SK-N-SH (cell line): ENCODE measurements around the gene PPP5C. TPM values are rescaled to one million over a fixed set of nuclear protein-coding genes. Genes with fewer than 3 reads are reported as not detected.

ENCODE experiments used
- CTCF ChIA-PET: fragments of 300-600, 350-600 bp; formaldehyde crosslinking; extraction: SDS; loops from one replicate; lab custom pipeline; 2021; lab: Yijun Ruan, JAX
- POLR2A ChIA-PET: fragments of 350-600 bp; sonication (Branson Sonifier 250); formaldehyde crosslinking; extraction: SDS; loops from one replicate; lab custom pipeline; 2020; ENCODE audit warnings: antibody characterized with exemption, inconsistent platforms; lab: Yijun Ruan, JAX
- DNase-seq: peaks from one replicate; pipeline ENCODE4 v3.0.0; 2012
- H2AFZ ChIP-seq: fragments of 200-600 bp; sonication (generic); 2 replicates; pipeline ENCODE4 v1.8.1; 2016; ENCODE audit warnings: antibody characterized with exemption, mild to moderate bottlenecking, low read depth
- H3F3A ChIP-seq: fragments of 200-600 bp; sonication (generic); replicated peaks from 2 replicates; pipeline ENCODE3; 2016; ENCODE audit warnings: antibody characterized with exemption, mild to moderate bottlenecking; ENCODE audit not compliant: insufficient read depth
- H3K27ac ChIP-seq, 2 experiments: fragments of 200-500 bp in 1 of 2; fragments of 200-600 bp in 1 of 2; sonication (Bioruptor generic) in 1 of 2; sonication (generic), shearing (Covaris generic) in 1 of 2; 2 replicates each; pipeline versions ENCODE4 v1.5.1 to v1.6.1; 2014 to 2016; ENCODE audit warnings: low read depth in 2 of 2, inconsistent platforms in 1 of 2, low read length in 1 of 2, mild to moderate bottlenecking in 1 of 2, mixed read lengths in 1 of 2
- H3K27me3 ChIP-seq: fragments of 200-600 bp; sonication (generic), shearing (Covaris generic); 2 replicates; pipeline ENCODE4 v1.6.1; 2016; ENCODE audit warnings: mixed run types; ENCODE audit not compliant: insufficient read depth
- H3K36me3 ChIP-seq, 2 experiments: fragments of 200-500 bp in 1 of 2; fragments of 200-600 bp in 1 of 2; sonication (Bioruptor generic) in 1 of 2; sonication (generic) in 1 of 2; replicated peaks in 1 of 2; 2 replicates each; pipeline versions ENCODE3 to v1.5.1; 2014 to 2016; ENCODE audit warnings: low read length in 1 of 2, mild to moderate bottlenecking in 1 of 2; ENCODE audit not compliant: insufficient read depth in 2 of 2, control insufficient read depth in 1 of 2
- H3K4me1 ChIP-seq, 2 experiments: fragments of 200-500 bp in 1 of 2; fragments of 200-600 bp in 1 of 2; sonication (Bioruptor generic) in 1 of 2; sonication (generic), shearing (Covaris generic) in 1 of 2; 2 replicates each; pipeline versions ENCODE4 v1.5.1 to v1.6.1; 2014 to 2016; ENCODE audit warnings: low read depth in 1 of 2, low read length in 1 of 2, mixed run types in 1 of 2; ENCODE audit not compliant: insufficient read depth in 2 of 2, control insufficient read depth in 1 of 2
- H3K4me2 ChIP-seq: fragments of 200-600 bp; sonication (generic), shearing (Covaris generic); 2 replicates; pipeline ENCODE4 v1.6.1; 2017; ENCODE audit warnings: mixed run types
- H3K4me3 ChIP-seq, 2 experiments: fragments of 200-500 bp in 1 of 2; fragments of 200-600 bp in 1 of 2; sonication (Bioruptor generic) in 1 of 2; sonication (generic), shearing (Covaris generic) in 1 of 2; 2 replicates each; pipeline versions ENCODE4 v1.5.1 to v1.8.1; 2014 to 2016; ENCODE audit warnings: low read depth in 2 of 2, inconsistent platforms in 1 of 2, low read length in 1 of 2, mild to moderate bottlenecking in 1 of 2, mixed read lengths in 1 of 2, moderate library complexity in 1 of 2
- H3K79me2 ChIP-seq: fragments of 200-600 bp; sonication (generic); 2 replicates; pipeline ENCODE4 v1.8.1; 2017; ENCODE audit warnings: mild to moderate bottlenecking; ENCODE audit not compliant: insufficient read depth
- H3K9ac ChIP-seq: fragments of 200-600 bp; sonication (generic); 2 replicates; pipeline ENCODE4 v1.6.1; 2017; ENCODE audit warnings: mixed run types
- H3K9me2 ChIP-seq: fragments of 200-600 bp; sonication (generic); 2 replicates; pipeline ENCODE4 v1.6.1; 2017; ENCODE audit warnings: mixed run types
- H3K9me3 ChIP-seq: fragments of 200-600 bp; sonication (generic); 2 replicates; pipeline ENCODE4 v1.6.1; 2017; ENCODE audit warnings: mixed run types, mild to moderate bottlenecking, moderate library complexity
- H4K20me1 ChIP-seq: fragments of 200-600 bp; sonication (generic); 2 replicates; pipeline ENCODE4 v1.6.1; 2017; ENCODE audit warnings: mild to moderate bottlenecking, mixed run types; ENCODE audit not compliant: insufficient read depth
- CHD2 ChIP-seq: fragments of 150-350 bp; IDR thresholded peaks from 2 replicates; pipeline ENCODE4 v1.6.1; 2018; ENCODE audit warnings: low read length; ENCODE audit not compliant: partially characterized antibody
- ELF1 ChIP-seq: IDR thresholded peaks from 2 replicates; pipeline ENCODE4 v1.4.0; 2012
- EP300 ChIP-seq, 2 experiments: IDR thresholded peaks; 2 replicates each; pipeline versions ENCODE4 v1.4.0 to v1.6.1; 2012; ENCODE audit warnings: borderline replicate concordance in 1 of 2, low read depth in 1 of 2, low read length in 1 of 2
- EZH2phosphoT487 ChIP-seq: fragments of 200-600 bp; sonication (generic); IDR thresholded peaks from 2 replicates; pipeline ENCODE4 v1.6.1; 2017; ENCODE audit warnings: low read depth, mixed run types, mild to moderate bottlenecking, antibody characterized with exemption, moderate library complexity, borderline replicate concordance
- FOXM1 ChIP-seq: IDR thresholded peaks from 2 replicates; pipeline ENCODE4 v1.4.0; 2012; ENCODE audit warnings: low read depth, mild to moderate bottlenecking
- GATA2 ChIP-seq: sonication (generic); formaldehyde crosslinking; IDR thresholded peaks from 2 replicates; pipeline ENCODE4 v1.5.0; 2020; ENCODE audit warnings: mild to moderate bottlenecking, missing genetic modification reagents
- MEF2A ChIP-seq: IDR thresholded peaks from 2 replicates; pipeline ENCODE4 v1.4.0; 2012; ENCODE audit warnings: low read depth, borderline replicate concordance
- MXI1 ChIP-seq: IDR thresholded peaks from 2 replicates; pipeline ENCODE4 v1.6.1; 2012; ENCODE audit warnings: mild to moderate bottlenecking, low read depth, low read length, improper control_type of control experiment
- NRF1 ChIP-seq: IDR thresholded peaks from 2 replicates; pipeline ENCODE4 v1.6.1; 2012; ENCODE audit warnings: low read depth, mild to moderate bottlenecking, low read length
- POLR2AphosphoS5 ChIP-seq: IDR thresholded peaks from 2 replicates; pipeline ENCODE4 v1.6.1; 2012; ENCODE audit warnings: low read depth, low read length
- RCOR1 ChIP-seq: fragments of 150-350 bp; IDR thresholded peaks from 2 replicates; pipeline ENCODE4 v1.6.1; 2017; ENCODE audit warnings: antibody characterized with exemption, low read length
- RFX5 ChIP-seq: IDR thresholded peaks from 2 replicates; pipeline ENCODE4 v1.6.1; 2012; ENCODE audit warnings: mild to moderate bottlenecking, improper control_type of control experiment, low read length
- RXRA ChIP-seq: IDR thresholded peaks from 2 replicates; pipeline ENCODE4 v1.4.0; 2012; ENCODE audit warnings: low read depth, mild to moderate bottlenecking, borderline replicate concordance
- SMC3 ChIP-seq: IDR thresholded peaks from 2 replicates; pipeline ENCODE4 v1.6.1; 2012; ENCODE audit warnings: low read depth, low read length, improper control_type of control experiment
- TAF1 ChIP-seq: IDR thresholded peaks from 2 replicates; pipeline ENCODE4 v1.6.1; 2012; ENCODE audit warnings: low read depth, mild to moderate bottlenecking, low read length, moderate library complexity, borderline replicate concordance
- TCF12 ChIP-seq: IDR thresholded peaks from 2 replicates; pipeline ENCODE4 v1.4.0; 2012
- YY1 ChIP-seq: IDR thresholded peaks from 2 replicates; pipeline ENCODE4 v1.4.0; 2012; ENCODE audit warnings: low read depth, mild to moderate bottlenecking
- WGBS: methylation state at CpG from one replicate; pipeline ENCODE4 v1.1.6; 2017; ENCODE audit warnings: low lambda C conversion rate; 5-methylcytosine and 5-hydroxymethylcytosine counted together
- polyA plus RNA-seq, 3 experiments: library from polyadenylated mRNA; depleted of rRNA; stranded (reverse); fragments of >200 nt; gene quantifications; 2 replicates each; pipeline ENCODE4 v1.2.3, GENCODE V29; 2012
- TF ChIP-seq, protein P1 (sequence below): fragments of 150-350 bp; IDR thresholded peaks from 2 replicates; pipeline ENCODE4 v1.6.1; 2017; ENCODE audit warnings: antibody characterized with exemption, low read length, low read depth, borderline replicate concordance
- TF ChIP-seq, protein P2 (sequence below): IDR thresholded peaks from 2 replicates; pipeline ENCODE4 v1.4.0; 2012; ENCODE audit warnings: low read depth
- TF ChIP-seq, protein P3 (sequence below): fragments of 200-600 bp; sonication (generic); IDR thresholded peaks from 2 replicates; pipeline ENCODE4 v1.6.1; 2017; ENCODE audit warnings: antibody characterized with exemption, mild to moderate bottlenecking, moderate library complexity
- TF ChIP-seq, protein P4 (sequence below): fragments of 150-350 bp; IDR thresholded peaks from 2 replicates; pipeline ENCODE4 v1.6.1; 2016; ENCODE audit warnings: mild to moderate bottlenecking, low read depth, low read length
- TF ChIP-seq, protein P5 (sequence below): IDR thresholded peaks from 2 replicates; pipeline ENCODE4 v1.4.0; 2012; ENCODE audit warnings: low read depth, borderline replicate concordance

Gene PPP5C
- polyA plus RNA-seq, 1 of the 3 experiments (the other 2 are of a cell fraction) = 162 TPM

DNA sequence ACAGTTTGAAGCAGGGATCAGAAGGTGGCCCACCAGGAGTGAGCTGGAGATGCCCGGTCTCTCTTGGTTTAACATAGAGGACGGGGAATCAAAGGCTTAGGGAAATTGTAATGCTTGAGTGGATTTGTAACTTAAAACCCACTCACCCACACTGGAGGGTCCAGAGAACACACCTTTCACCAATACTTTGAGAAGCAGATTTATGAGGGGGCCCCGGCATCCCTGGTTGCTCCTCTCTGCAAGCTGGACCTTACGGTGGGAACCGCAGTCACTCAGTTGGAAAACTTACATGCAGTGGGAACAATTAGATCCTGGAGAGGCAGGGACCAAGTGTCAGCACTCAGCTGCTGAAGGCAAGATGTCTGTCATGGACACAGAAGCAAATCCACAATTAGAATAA lies 20.5 kb downstream of the PPP5C start:
- Histone ChIP-seq H3K4me3 (no peak overlapping the region), H3K9me3 (no peaks in the 10 kb centered on the region), H3K4me1 (peaks cover 11% of the 10 kb centered on the region in 2 experiments; a peak in 3 of 4 replicates), H3K4me2 (no peak overlapping the region), H3K27ac (no peak overlapping the region), H3K27me3 (no peaks in the 10 kb centered on the region), H3K9ac (no peak overlapping the region), H3F3A (no peaks in the 10 kb centered on the region), H3K9me2 (no peaks in the 10 kb centered on the region), H3K36me3 (peaks cover 15 to 16% of the 10 kb centered on the region in 2 experiments), H3K79me2 (peaks cover 63% of the 10 kb centered on the region), H4K20me1 (peaks cover 15% of the 10 kb centered on the region; the same call in 1 of the 2 replicates), H2AFZ (no peak overlapping the region)
- POLR2A ChIA-PET = interaction anchor here (1.4 kb wide), 1 partner anchor 17 kb away, joined by 3 read pairs; no protein-coding TSS in a partner anchor
- CTCF ChIA-PET = interaction anchor here (0.5 to 4.9 kb wide), 5 partner anchors 20 to 147 kb away, joined by 3 to 21 read pairs (median 4); partner anchors contain the start of gene PPP5C
- 100% methylated on average over 5 of the region's 5 CpGs for WGBS
- TF ChIP-seq EZH2phosphoT487 = no peak
- no peak for TF ChIP-seq FOXM1
- TF ChIP-seq, protein P1, sequence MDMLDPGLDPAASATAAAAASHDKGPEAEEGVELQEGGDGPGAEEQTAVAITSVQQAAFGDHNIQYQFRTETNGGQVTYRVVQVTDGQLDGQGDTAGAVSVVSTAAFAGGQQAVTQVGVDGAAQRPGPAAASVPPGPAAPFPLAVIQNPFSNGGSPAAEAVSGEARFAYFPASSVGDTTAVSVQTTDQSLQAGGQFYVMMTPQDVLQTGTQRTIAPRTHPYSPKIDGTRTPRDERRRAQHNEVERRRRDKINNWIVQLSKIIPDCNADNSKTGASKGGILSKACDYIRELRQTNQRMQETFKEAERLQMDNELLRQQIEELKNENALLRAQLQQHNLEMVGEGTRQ = no peak
- no peak for TF ChIP-seq ELF1
- DNase-seq = no peak

DNA sequence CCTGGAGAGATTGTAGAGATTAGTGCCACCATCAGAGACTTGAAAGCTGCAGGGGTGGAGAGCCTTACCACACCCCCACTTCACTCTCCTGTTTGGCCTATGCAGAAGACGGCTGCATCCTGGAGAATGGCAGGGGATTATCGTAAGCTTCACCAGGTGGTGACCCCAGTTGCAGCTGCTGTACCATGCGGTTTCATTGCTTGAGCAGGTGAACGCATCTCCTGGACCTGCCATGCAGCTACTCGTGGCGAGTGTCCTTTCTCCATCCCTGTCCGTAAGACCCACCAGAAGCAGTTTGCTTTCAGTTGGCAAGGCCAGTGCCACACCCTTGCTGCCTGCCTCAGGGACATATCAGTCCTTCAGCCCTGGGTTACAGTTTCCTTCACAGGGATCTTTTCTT lies 21.2 kb downstream of the PPP5C start:
- POLR2A ChIA-PET = interaction anchor here (1.4 kb wide), 1 partner anchor 16 kb away, joined by 3 read pairs; no protein-coding TSS in a partner anchor
- Histone ChIP-seq H3K9me3 (no peaks in the 10 kb centered on the region), H4K20me1 (peaks cover 22% of the 10 kb centered on the region; the same call in 1 of the 2 replicates), H3K9ac (no peak overlapping the region), H3K27ac (no peak overlapping the region), H3K27me3 (no peaks in the 10 kb centered on the region), H3K79me2 (peaks cover 69% of the 10 kb centered on the region), H3K36me3 (peaks cover 15 to 18% of the 10 kb centered on the region in 2 experiments), H3K4me2 (no peak overlapping the region), H3K4me3 (no peak overlapping the region), H2AFZ (no peak overlapping the region), H3K4me1 (peaks cover 17 to 18% of the 10 kb centered on the region in 2 experiments; a peak in 3 of 4 replicates), H3F3A (no peaks in the 10 kb centered on the region), H3K9me2 (no peaks in the 10 kb centered on the region)
- WGBS = 100% methylated on average over 7 of the region's 7 CpGs
- TF ChIP-seq POLR2AphosphoS5 (no peak), CHD2 (no peak), EP300 (IDR thresholded peaks at IDR 0.05; ENCODE audit: borderline replicate concordance in 1 of 2, low read depth in 1 of 2, low read length in 1 of 2) (no peak), NRF1 (no peak), MEF2A (no peak), GATA2 (CRISPR knock-in tag) (no peak), RCOR1 (no peak), TAF1 (no peak), RXRA (no peak), MXI1 (no peak), YY1 (no peak), TCF12 (no peak), EZH2phosphoT487 (no peak), SMC3 (no peak), RFX5 (no peak)
- TF ChIP-seq, protein P2, sequence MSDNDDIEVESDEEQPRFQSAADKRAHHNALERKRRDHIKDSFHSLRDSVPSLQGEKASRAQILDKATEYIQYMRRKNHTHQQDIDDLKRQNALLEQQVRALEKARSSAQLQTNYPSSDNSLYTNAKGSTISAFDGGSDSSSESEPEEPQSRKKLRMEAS = no peak
- TF ChIP-seq, protein P3, sequence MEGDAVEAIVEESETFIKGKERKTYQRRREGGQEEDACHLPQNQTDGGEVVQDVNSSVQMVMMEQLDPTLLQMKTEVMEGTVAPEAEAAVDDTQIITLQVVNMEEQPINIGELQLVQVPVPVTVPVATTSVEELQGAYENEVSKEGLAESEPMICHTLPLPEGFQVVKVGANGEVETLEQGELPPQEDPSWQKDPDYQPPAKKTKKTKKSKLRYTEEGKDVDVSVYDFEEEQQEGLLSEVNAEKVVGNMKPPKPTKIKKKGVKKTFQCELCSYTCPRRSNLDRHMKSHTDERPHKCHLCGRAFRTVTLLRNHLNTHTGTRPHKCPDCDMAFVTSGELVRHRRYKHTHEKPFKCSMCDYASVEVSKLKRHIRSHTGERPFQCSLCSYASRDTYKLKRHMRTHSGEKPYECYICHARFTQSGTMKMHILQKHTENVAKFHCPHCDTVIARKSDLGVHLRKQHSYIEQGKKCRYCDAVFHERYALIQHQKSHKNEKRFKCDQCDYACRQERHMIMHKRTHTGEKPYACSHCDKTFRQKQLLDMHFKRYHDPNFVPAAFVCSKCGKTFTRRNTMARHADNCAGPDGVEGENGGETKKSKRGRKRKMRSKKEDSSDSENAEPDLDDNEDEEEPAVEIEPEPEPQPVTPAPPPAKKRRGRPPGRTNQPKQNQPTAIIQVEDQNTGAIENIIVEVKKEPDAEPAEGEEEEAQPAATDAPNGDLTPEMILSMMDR = no peak
- TF ChIP-seq, protein P4, sequence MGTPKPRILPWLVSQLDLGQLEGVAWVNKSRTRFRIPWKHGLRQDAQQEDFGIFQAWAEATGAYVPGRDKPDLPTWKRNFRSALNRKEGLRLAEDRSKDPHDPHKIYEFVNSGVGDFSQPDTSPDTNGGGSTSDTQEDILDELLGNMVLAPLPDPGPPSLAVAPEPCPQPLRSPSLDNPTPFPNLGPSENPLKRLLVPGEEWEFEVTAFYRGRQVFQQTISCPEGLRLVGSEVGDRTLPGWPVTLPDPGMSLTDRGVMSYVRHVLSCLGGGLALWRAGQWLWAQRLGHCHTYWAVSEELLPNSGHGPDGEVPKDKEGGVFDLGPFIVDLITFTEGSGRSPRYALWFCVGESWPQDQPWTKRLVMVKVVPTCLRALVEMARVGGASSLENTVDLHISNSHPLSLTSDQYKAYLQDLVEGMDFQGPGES = no peak
- TF ChIP-seq, protein P5, sequence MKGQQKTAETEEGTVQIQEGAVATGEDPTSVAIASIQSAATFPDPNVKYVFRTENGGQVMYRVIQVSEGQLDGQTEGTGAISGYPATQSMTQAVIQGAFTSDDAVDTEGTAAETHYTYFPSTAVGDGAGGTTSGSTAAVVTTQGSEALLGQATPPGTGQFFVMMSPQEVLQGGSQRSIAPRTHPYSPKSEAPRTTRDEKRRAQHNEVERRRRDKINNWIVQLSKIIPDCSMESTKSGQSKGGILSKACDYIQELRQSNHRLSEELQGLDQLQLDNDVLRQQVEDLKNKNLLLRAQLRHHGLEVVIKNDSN = no peak
- DNase-seq = no peak
- CTCF ChIA-PET = interaction anchor here (1.1 to 4.9 kb wide), 4 partner anchors 21 to 146 kb away, joined by 3 to 21 read pairs (median 9); partner anchors contain the start of gene PPP5C
